B cell (primary cell): Measurements from ENCODE around the gene UBE2Q2. TPM values are rescaled to one million over a fixed set of nuclear protein-coding genes. Genes with fewer than 3 reads are reported as not detected.

Experiments
- ATAC-seq: fragments of 200-7000 bp; cut with Tn5 transposase; one replicate; pipeline ENCODE4 v1.10.0; 2021; ENCODE audit warnings: low read depth, mild to moderate bottlenecking, moderate number of reproducible peaks, moderate library complexity
- CTCF ChIA-PET: fragments of 350-600 bp; sonication (Branson Sonifier 250); formaldehyde crosslinking; loops from one replicate; lab custom pipeline; 2021; ENCODE audit warnings: antibody characterized with exemption, inconsistent platforms; lab: Charles Lee
- POLR2A ChIA-PET: fragments of 350-600 bp; sonication (Branson Sonifier 250); formaldehyde crosslinking; loops from one replicate; lab custom pipeline; 2021; ENCODE audit warnings: antibody characterized with exemption; lab: Charles Lee
- DNase-seq: peaks from one replicate; pipeline ENCODE4 v3.0.0; 2013
- H2AFZ ChIP-seq: 2 replicates; pipeline ENCODE4 v1.6.1; 2012; ENCODE audit warnings: mild to moderate bottlenecking, low read depth, low read length; ENCODE audit not compliant: insufficient read depth, poor library complexity, severe bottlenecking
- H3K27ac ChIP-seq, 2 donors: 1 replicate in 1 of 2; 2 replicates in 1 of 2; pipeline ENCODE4 v1.5.1; 2012 to 2013; ENCODE audit warnings: low read length in 2 of 2, mild to moderate bottlenecking in 2 of 2, moderate library complexity in 1 of 2
- H3K27me3 ChIP-seq, 4 experiments: fragments of 200-600 bp in 1 of 4; sonication (generic) in 1 of 4; replicated peaks in 1 of 4; 1 replicate in 2 of 4; 2 replicates in 2 of 4; pipeline versions ENCODE4 v1.6.1 to v1.7.0; 2013 to 2016; ENCODE audit warnings: low read length in 3 of 4, mild to moderate bottlenecking in 2 of 4, mixed read lengths in 1 of 4, moderate library complexity in 1 of 4; ENCODE audit not compliant: insufficient read depth in 4 of 4, control insufficient read depth in 3 of 4; ENCODE audit errors: control extremely low read depth in 1 of 4
- H3K36me3 ChIP-seq, 2 experiments: replicated peaks in 1 of 2; 1 replicate in 1 of 2; 2 replicates in 1 of 2; pipeline versions ENCODE4 v1.6.1 to v1.7.1; 2013; ENCODE audit warnings: low read length in 1 of 2; ENCODE audit not compliant: insufficient read depth in 2 of 2, control insufficient read depth in 1 of 2; ENCODE audit errors: control extremely low read depth in 1 of 2, extremely low read depth in 1 of 2
- H3K4me1 ChIP-seq, 2 donors: fragments of 200-600 bp in 1 of 2; sonication (generic) in 1 of 2; 1 replicate in 1 of 2; 2 replicates in 1 of 2; pipeline versions ENCODE4 v1.5.1 to v1.6.1; 2013 to 2017; ENCODE audit warnings: low read length in 2 of 2; ENCODE audit not compliant: control insufficient read depth in 2 of 2, insufficient read depth in 2 of 2
- H3K4me2 ChIP-seq: replicated peaks from 2 replicates; pipeline ENCODE3; 2012; ENCODE audit warnings: mild to moderate bottlenecking, low read depth, low read length; ENCODE audit not compliant: poor library complexity, severe bottlenecking
- H3K4me3 ChIP-seq, 5 experiments: fragments of 200-600 bp in 1 of 5; sonication (generic) in 1 of 5; 1 replicate in 3 of 5; 2 replicates in 2 of 5; pipeline versions ENCODE4 v1.5.1 to v1.7.0; 2011 to 2016; ENCODE audit warnings: low read length in 4 of 5, mild to moderate bottlenecking in 4 of 5, low read depth in 2 of 5, control low read depth in 1 of 5, moderate library complexity in 1 of 5; ENCODE audit not compliant: insufficient read depth in 1 of 5; ENCODE audit errors: control extremely low read depth in 1 of 5, extremely low read depth in 1 of 5
- H3K79me2 ChIP-seq: fragments of 200-600 bp; sonication (generic); one replicate; pipeline ENCODE4 v1.6.0; 2016; ENCODE audit warnings: low read length; ENCODE audit not compliant: control insufficient read depth, insufficient read depth
- H3K9ac ChIP-seq: fragments of 200-600 bp; sonication (generic); 2 replicates; pipeline ENCODE4 v1.6.1; 2017; ENCODE audit warnings: mild to moderate bottlenecking, low read length, moderate library complexity
- H3K9me3 ChIP-seq, 3 donors: one replicate each; pipeline versions ENCODE4 v1.6.1 to v1.7.1; 2013; ENCODE audit warnings: low read length in 2 of 3; ENCODE audit not compliant: control insufficient read depth in 2 of 3, insufficient read depth in 1 of 3; ENCODE audit errors: control extremely low read depth in 1 of 3
- H4K20me1 ChIP-seq: 2 replicates; pipeline ENCODE4 v1.6.0; 2012; ENCODE audit warnings: mild to moderate bottlenecking, low read length; ENCODE audit not compliant: insufficient read depth, control insufficient read depth, poor library complexity, severe bottlenecking
- H3K27ac Mint-ChIP-seq: one replicate; pipeline ENCODE4 v1.8.0; 2021; ENCODE audit warnings: mixed read lengths
- H3K27me3 Mint-ChIP-seq: one replicate; pipeline ENCODE4 v1.8.0; 2021; ENCODE audit warnings: mixed read lengths
- H3K4me1 Mint-ChIP-seq: one replicate; pipeline ENCODE4 v1.8.0; 2021; ENCODE audit warnings: mixed read lengths
- H3K4me3 Mint-ChIP-seq: one replicate; pipeline ENCODE4 v1.8.0; 2021; ENCODE audit warnings: mixed read lengths
- H3K9me3 Mint-ChIP-seq: one replicate; pipeline ENCODE4 v1.8.0; 2022; ENCODE audit warnings: mixed read lengths; ENCODE audit not compliant: insufficient read depth
- EZH2 ChIP-seq: IDR thresholded peaks from 2 replicates; pipeline ENCODE4 v1.6.1; 2012; ENCODE audit warnings: borderline replicate concordance, low read depth, mild to moderate bottlenecking, moderate library complexity, low read length; ENCODE audit not compliant: insufficient read depth, poor library complexity, severe bottlenecking
- WGBS: methylation state at CpG from one replicate; pipeline ENCODE4 v1.1.5; 2013; ENCODE audit warnings: missing lambda C conversion rate; ENCODE audit not compliant: insufficient coverage; 5-methylcytosine and 5-hydroxymethylcytosine counted together
- intact Hi-C: fragments of 100-400 bp; cut with micrococcal nuclease; formaldehyde crosslinking; loops from one replicate; pipeline ENCODE4 v1.10.0; 2022
- polyA plus RNA-seq: library from polyadenylated mRNA; depleted of rRNA; stranded (reverse); fragments of >200 nt; gene quantifications from 2 replicates; pipeline ENCODE4 v1.2.3, GENCODE V29; 2012
- total RNA-seq, 2 donors: library from RNA; stranded (reverse); fragments of 120-200 nt in 1 of 2; gene quantifications; 1 replicate in 1 of 2; 2 replicates in 1 of 2; pipeline versions ENCODE4 v1.2.3 to v1.2.4, GENCODE V29; 2013 to 2022
- TF ChIP-seq, protein P1 (sequence below): fragments of 200-600 bp; IDR thresholded peaks from one replicate; pipeline ENCODE4 v1.8.0; 2022; ENCODE audit warnings: antibody characterized with exemption, mild to moderate bottlenecking

UBE2Q2 gene
- total and polyA plus RNA-seq, 2 donors (not counting 1 experiment from before 2014, with no cell fraction given) = 11.4 to 33.6 TPM

DNA sequence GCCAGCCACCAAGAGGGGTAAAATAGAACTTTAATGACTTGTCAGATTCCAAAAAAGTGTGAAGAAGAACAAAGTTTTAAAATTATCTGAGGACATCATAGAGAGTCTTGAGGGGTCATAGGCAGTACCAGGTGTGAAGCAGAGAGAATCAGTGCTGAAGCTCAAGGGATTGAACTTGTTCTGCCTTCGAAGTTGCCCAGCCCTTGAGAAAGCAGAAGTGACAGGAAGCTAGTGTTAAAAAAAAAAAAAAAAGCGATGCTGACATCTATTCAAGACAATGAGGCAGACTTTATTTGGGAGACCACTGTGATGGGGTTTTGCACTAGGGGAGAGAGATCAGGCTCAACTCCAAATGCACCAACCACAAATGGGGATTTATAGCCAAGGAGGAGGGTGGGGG, 82.2 kb downstream of the UBE2Q2 start:
- H3K9me3 ChIP-seq = no peaks in the 10 kb centered on the region
- no peak overlapping the region for H3K4me3 ChIP-seq
- H3K27ac ChIP-seq = no peak overlapping the region
- POLR2A ChIA-PET = no interaction called here
- peaks cover 0 to 4% of the 10 kb centered on the region in 2 experiments for H3K36me3 ChIP-seq
- peaks cover 9 to 15% of the 10 kb centered on the region in 2 donors for H3K4me1 ChIP-seq
- no peaks in the 10 kb centered on the region for H3K27me3 ChIP-seq
- H4K20me1 ChIP-seq = peaks cover 25% of the 10 kb centered on the region
- TF ChIP-seq EZH2 = no peak
- TF ChIP-seq, protein P1, sequence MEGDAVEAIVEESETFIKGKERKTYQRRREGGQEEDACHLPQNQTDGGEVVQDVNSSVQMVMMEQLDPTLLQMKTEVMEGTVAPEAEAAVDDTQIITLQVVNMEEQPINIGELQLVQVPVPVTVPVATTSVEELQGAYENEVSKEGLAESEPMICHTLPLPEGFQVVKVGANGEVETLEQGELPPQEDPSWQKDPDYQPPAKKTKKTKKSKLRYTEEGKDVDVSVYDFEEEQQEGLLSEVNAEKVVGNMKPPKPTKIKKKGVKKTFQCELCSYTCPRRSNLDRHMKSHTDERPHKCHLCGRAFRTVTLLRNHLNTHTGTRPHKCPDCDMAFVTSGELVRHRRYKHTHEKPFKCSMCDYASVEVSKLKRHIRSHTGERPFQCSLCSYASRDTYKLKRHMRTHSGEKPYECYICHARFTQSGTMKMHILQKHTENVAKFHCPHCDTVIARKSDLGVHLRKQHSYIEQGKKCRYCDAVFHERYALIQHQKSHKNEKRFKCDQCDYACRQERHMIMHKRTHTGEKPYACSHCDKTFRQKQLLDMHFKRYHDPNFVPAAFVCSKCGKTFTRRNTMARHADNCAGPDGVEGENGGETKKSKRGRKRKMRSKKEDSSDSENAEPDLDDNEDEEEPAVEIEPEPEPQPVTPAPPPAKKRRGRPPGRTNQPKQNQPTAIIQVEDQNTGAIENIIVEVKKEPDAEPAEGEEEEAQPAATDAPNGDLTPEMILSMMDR = no peak
- ATAC-seq (peak; percentile 31), DNase-seq (peak; percentile 16)
- Mint-ChIP-seq H3K27ac (no peak overlapping the region), H3K27me3 (no peaks in the 10 kb centered on the region), H3K9me3 (no peaks in the 10 kb centered on the region), H3K4me1 (peaks cover 42% of the 10 kb centered on the region), H3K4me3 (no peak overlapping the region)
- no peak overlapping the region for H2AFZ ChIP-seq
- intact Hi-C loops = loop anchor here (10.0 kb wide), 1 partner anchor 201 kb away; a partner anchor contains a TSS
- WGBS = 0% methylated on average over 1 of the region's 2 CpGs
- H3K79me2 ChIP-seq = peaks cover 6% of the 10 kb centered on the region
- H3K9ac ChIP-seq = no peak overlapping the region
- CTCF ChIA-PET = interaction anchor here (0.9 to 4.4 kb wide), 2 partner anchors 214 to 222 kb away, joined by 3 to 11 read pairs; no protein-coding TSS in a partner anchor
- H3K4me2 ChIP-seq = no peak overlapping the region

DNA sequence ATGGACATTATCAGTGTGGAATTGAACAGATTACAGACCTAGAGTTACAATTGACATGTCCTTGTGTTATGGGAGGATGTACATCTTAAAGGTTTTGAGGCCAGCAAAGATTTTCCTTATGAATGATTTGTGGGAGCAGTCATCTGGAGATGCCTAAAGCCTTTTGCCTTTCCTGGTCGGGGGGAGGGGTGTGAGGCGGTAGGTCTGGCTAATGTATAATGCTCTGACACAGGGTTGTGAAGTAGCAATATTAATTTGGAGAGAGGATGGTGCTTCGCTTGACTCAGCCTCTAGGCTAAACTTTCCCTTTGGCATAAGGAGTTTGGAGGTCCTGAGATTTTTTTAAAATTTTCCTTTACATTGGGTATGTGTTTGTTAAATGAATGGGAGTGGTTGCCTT, 83.7 kb downstream of the UBE2Q2 start:
- no peak for DNase-seq
- CTCF ChIA-PET = interaction anchor here (1.0 to 1.1 kb wide), 2 partner anchors 15 to 18 kb away, joined by 3 read pairs; no protein-coding TSS in a partner anchor
- WGBS = 100% methylated on average over 3 of the region's 3 CpGs
- TF ChIP-seq EZH2 = no peak
- TF ChIP-seq, protein P1 = no peak
- no peak overlapping the region for H3K9ac ChIP-seq
- H4K20me1 ChIP-seq = peaks cover 25% of the 10 kb centered on the region
- Mint-ChIP-seq H3K9me3 (no peaks in the 10 kb centered on the region), H3K27me3 (no peaks in the 10 kb centered on the region), H3K4me3 (no peak overlapping the region), H3K27ac (no peak overlapping the region), H3K4me1 (peaks cover 42% of the 10 kb centered on the region)
- no peak overlapping the region for H3K27ac ChIP-seq
- intact Hi-C loops = loop anchor here (10.0 kb wide), 1 partner anchor 202 kb away; a partner anchor contains a TSS
- no peak for ATAC-seq
- H3K79me2 ChIP-seq = peaks cover 6% of the 10 kb centered on the region
- H3K27me3 ChIP-seq = no peaks in the 10 kb centered on the region
- H3K4me2 ChIP-seq = no peak overlapping the region
- POLR2A ChIA-PET = no interaction called here
- H3K4me3 ChIP-seq = no peak overlapping the region
- H3K4me1 ChIP-seq = peaks cover 9 to 15% of the 10 kb centered on the region in 2 donors
- H3K36me3 ChIP-seq = peaks cover 0 to 13% of the 10 kb centered on the region in 2 experiments
- H2AFZ ChIP-seq = no peak overlapping the region
- H3K9me3 ChIP-seq = no peaks in the 10 kb centered on the region
